ENCODE data around the gene SLC22A23. TPM values are rescaled to one million over a fixed set of nuclear protein-coding genes. Genes with fewer than 3 reads are reported as not detected.

The SLC22A23 gene
- total and polyA plus RNA-seq, 2 experiments from 2014 or later = 6.1 to 38.3 TPM

DNA sequence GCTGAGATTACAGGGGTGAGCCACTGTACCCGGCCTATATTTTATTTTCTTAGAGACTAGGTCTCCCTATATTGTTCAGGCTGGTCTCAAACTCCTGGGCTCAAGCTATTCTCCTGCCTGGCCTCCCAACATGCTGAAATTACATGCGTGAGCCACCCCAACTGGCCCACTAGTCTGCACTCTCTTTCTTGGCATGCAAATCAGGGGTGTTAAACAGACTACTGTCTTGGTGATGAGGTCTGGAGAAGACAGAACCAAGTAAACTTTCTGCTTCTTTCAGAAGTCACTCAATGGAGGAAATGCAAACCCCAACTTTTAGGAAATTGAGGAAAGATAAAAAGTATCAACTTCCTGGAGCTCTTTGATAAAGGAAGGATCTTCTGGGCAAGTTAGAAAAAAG is 221.4 kb downstream of the SLC22A23 start:
- H3K27me3 ChIP-seq (ENCODE audit: insufficient read depth) = peaks cover 16% of the 10 kb centered on the region
- H3K36me3 Mint-ChIP-seq (ENCODE audit: low read depth) = no peaks in the 10 kb centered on the region
- H4K20me1 ChIP-seq (replicated peaks; ENCODE audit: insufficient read depth) = no peaks in the 10 kb centered on the region
- H3F3A ChIP-seq (replicated peaks; ENCODE audit: low read depth) = peaks cover 17% of the 10 kb centered on the region
- H3K79me2 ChIP-seq (replicated peaks; ENCODE audit: insufficient read depth) = peaks cover 4% of the 10 kb centered on the region; the same call in 1 of the 2 replicates
- no peaks in the 10 kb centered on the region for H3K36me3 ChIP-seq (ENCODE audit: insufficient read depth)
- no peak overlapping the region for H3K27ac Mint-ChIP-seq
- H3K4me1 ChIP-seq (ENCODE audit: insufficient read depth) = peaks cover 39% of the 10 kb centered on the region
- H3K4me3 ChIP-seq = no peak overlapping the region
- H3K9me2 ChIP-seq (ENCODE audit: insufficient read depth) = no peaks in the 10 kb centered on the region
- H3K4me1 Mint-ChIP-seq = peaks cover 38% of the 10 kb centered on the region
- H3K9me3 Mint-ChIP-seq = no peaks in the 10 kb centered on the region
- no peak overlapping the region; the same call in 2 of the 3 replicates for H3K4me3 Mint-ChIP-seq
- H3K27me3 Mint-ChIP-seq (ENCODE audit: insufficient read depth, low read depth, poor library complexity) = peaks cover 18% of the 10 kb centered on the region
- ATAC-seq = no peak
- TF ChIP-seq, protein P1, sequence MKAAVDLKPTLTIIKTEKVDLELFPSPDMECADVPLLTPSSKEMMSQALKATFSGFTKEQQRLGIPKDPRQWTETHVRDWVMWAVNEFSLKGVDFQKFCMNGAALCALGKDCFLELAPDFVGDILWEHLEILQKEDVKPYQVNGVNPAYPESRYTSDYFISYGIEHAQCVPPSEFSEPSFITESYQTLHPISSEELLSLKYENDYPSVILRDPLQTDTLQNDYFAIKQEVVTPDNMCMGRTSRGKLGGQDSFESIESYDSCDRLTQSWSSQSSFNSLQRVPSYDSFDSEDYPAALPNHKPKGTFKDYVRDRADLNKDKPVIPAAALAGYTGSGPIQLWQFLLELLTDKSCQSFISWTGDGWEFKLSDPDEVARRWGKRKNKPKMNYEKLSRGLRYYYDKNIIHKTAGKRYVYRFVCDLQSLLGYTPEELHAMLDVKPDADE (IDR thresholded peaks at IDR 0.05) = no peak
- TF ChIP-seq ZNF331 (CRISPR knock-in tag; IDR thresholded peaks at IDR 0.05; ENCODE audit: low read depth) (no peak), STAT1 (IDR thresholded peaks at IDR 0.05; ENCODE audit: unreplicated experiment) (no peak), JUNB (IDR thresholded peaks at IDR 0.05; ENCODE audit: unreplicated experiment) (no peak), ZNF114 (CRISPR knock-in tag; IDR thresholded peaks at IDR 0.05) (no peak), CREB1 (CRISPR knock-in tag; IDR thresholded peaks at IDR 0.05; ENCODE audit: low read depth) (no peak), NANOG (IDR thresholded peaks at IDR 0.05; ENCODE audit: borderline replicate concordance) (no peak), POLR2AphosphoS5 (IDR thresholded peaks at IDR 0.05; ENCODE audit: low read depth) (no peak), EZH2 (IDR thresholded peaks at IDR 0.05; ENCODE audit: low read depth, unreplicated experiment) (no peak), EZH2phosphoT487 (IDR thresholded peaks at IDR 0.05; ENCODE audit: unreplicated experiment) (no peak)
- TF ChIP-seq, protein P2, sequence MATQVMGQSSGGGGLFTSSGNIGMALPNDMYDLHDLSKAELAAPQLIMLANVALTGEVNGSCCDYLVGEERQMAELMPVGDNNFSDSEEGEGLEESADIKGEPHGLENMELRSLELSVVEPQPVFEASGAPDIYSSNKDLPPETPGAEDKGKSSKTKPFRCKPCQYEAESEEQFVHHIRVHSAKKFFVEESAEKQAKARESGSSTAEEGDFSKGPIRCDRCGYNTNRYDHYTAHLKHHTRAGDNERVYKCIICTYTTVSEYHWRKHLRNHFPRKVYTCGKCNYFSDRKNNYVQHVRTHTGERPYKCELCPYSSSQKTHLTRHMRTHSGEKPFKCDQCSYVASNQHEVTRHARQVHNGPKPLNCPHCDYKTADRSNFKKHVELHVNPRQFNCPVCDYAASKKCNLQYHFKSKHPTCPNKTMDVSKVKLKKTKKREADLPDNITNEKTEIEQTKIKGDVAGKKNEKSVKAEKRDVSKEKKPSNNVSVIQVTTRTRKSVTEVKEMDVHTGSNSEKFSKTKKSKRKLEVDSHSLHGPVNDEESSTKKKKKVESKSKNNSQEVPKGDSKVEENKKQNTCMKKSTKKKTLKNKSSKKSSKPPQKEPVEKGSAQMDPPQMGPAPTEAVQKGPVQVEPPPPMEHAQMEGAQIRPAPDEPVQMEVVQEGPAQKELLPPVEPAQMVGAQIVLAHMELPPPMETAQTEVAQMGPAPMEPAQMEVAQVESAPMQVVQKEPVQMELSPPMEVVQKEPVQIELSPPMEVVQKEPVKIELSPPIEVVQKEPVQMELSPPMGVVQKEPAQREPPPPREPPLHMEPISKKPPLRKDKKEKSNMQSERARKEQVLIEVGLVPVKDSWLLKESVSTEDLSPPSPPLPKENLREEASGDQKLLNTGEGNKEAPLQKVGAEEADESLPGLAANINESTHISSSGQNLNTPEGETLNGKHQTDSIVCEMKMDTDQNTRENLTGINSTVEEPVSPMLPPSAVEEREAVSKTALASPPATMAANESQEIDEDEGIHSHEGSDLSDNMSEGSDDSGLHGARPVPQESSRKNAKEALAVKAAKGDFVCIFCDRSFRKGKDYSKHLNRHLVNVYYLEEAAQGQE (IDR thresholded peaks at IDR 0.05; ENCODE audit: unreplicated experiment) = no peak
- TF ChIP-seq, protein P3, sequence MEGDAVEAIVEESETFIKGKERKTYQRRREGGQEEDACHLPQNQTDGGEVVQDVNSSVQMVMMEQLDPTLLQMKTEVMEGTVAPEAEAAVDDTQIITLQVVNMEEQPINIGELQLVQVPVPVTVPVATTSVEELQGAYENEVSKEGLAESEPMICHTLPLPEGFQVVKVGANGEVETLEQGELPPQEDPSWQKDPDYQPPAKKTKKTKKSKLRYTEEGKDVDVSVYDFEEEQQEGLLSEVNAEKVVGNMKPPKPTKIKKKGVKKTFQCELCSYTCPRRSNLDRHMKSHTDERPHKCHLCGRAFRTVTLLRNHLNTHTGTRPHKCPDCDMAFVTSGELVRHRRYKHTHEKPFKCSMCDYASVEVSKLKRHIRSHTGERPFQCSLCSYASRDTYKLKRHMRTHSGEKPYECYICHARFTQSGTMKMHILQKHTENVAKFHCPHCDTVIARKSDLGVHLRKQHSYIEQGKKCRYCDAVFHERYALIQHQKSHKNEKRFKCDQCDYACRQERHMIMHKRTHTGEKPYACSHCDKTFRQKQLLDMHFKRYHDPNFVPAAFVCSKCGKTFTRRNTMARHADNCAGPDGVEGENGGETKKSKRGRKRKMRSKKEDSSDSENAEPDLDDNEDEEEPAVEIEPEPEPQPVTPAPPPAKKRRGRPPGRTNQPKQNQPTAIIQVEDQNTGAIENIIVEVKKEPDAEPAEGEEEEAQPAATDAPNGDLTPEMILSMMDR (conservative IDR thresholded peaks at IDR 0.05; ENCODE audit: low read depth in 2 of 2) = no peak
- TF ChIP-seq, protein P4, sequence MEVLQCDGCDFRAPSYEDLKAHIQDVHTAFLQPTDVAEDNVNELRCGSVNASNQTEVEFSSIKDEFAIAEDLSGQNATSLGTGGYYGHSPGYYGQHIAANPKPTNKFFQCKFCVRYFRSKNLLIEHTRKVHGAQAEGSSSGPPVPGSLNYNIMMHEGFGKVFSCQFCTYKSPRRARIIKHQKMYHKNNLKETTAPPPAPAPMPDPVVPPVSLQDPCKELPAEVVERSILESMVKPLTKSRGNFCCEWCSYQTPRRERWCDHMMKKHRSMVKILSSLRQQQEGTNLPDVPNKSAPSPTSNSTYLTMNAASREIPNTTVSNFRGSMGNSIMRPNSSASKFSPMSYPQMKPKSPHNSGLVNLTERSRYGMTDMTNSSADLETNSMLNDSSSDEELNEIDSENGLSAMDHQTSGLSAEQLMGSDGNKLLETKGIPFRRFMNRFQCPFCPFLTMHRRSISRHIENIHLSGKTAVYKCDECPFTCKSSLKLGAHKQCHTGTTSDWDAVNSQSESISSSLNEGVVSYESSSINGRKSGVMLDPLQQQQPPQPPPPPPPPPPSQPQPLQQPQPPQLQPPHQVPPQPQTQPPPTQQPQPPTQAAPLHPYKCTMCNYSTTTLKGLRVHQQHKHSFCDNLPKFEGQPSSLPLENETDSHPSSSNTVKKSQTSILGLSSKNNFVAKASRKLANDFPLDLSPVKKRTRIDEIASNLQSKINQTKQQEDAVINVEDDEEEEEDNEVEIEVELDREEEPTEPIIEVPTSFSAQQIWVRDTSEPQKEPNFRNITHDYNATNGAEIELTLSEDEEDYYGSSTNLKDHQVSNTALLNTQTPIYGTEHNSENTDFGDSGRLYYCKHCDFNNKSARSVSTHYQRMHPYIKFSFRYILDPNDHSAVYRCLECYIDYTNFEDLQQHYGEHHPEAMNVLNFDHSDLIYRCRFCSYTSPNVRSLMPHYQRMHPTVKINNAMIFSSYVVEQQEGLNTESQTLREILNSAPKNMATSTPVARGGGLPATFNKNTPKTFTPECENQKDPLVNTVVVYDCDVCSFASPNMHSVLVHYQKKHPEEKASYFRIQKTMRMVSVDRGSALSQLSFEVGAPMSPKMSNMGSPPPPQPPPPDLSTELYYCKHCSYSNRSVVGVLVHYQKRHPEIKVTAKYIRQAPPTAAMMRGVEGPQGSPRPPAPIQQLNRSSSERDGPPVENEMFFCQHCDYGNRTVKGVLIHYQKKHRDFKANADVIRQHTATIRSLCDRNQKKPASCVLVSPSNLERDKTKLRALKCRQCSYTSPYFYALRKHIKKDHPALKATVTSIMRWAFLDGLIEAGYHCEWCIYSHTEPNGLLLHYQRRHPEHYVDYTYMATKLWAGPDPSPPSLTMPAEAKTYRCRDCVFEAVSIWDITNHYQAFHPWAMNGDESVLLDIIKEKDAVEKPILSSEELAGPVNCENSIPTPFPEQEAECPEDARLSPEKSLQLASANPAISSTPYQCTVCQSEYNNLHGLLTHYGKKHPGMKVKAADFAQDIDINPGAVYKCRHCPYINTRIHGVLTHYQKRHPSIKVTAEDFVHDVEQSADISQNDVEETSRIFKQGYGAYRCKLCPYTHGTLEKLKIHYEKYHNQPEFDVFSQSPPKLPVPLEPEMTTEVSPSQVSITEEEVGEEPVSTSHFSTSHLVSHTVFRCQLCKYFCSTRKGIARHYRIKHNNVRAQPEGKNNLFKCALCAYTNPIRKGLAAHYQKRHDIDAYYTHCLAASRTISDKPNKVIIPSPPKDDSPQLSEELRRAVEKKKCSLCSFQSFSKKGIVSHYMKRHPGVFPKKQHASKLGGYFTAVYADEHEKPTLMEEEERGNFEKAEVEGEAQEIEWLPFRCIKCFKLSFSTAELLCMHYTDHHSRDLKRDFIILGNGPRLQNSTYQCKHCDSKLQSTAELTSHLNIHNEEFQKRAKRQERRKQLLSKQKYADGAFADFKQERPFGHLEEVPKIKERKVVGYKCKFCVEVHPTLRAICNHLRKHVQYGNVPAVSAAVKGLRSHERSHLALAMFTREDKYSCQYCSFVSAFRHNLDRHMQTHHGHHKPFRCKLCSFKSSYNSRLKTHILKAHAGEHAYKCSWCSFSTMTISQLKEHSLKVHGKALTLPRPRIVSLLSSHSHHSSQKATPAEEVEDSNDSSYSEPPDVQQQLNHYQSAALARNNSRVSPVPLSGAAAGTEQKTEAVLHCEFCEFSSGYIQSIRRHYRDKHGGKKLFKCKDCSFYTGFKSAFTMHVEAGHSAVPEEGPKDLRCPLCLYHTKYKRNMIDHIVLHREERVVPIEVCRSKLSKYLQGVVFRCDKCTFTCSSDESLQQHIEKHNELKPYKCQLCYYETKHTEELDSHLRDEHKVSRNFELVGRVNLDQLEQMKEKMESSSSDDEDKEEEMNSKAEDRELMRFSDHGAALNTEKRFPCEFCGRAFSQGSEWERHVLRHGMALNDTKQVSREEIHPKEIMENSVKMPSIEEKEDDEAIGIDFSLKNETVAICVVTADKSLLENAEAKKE (CRISPR knock-in tag; IDR thresholded peaks at IDR 0.05) = no peak
- H2AFZ ChIP-seq = no peak overlapping the region
- H3K4me2 ChIP-seq = peak overlapping the region; percentile 19; the same call in 1 of the 2 replicates
- no peak overlapping the region for H3K27ac ChIP-seq (ENCODE audit: low read depth)
- DNase-seq (ENCODE audit: low spot score) = no peak
